Measurements from ENCODE around the gene XYLT1.
A peak's percentile ranks its signal among the peaks of the same experiment; 100 is the strongest.

XYLT1 gene

GRCh38 chr16:17177959-17178905, 292.5 kb downstream of the XYLT1 start:
- peaks cover 11% of the 10 kb centered on the region for H3K4me1 Mint-ChIP-seq
- ATAC-seq = no peak
- H3K36me3 Mint-ChIP-seq = peaks cover 79% of the 10 kb centered on the region

DNA sequence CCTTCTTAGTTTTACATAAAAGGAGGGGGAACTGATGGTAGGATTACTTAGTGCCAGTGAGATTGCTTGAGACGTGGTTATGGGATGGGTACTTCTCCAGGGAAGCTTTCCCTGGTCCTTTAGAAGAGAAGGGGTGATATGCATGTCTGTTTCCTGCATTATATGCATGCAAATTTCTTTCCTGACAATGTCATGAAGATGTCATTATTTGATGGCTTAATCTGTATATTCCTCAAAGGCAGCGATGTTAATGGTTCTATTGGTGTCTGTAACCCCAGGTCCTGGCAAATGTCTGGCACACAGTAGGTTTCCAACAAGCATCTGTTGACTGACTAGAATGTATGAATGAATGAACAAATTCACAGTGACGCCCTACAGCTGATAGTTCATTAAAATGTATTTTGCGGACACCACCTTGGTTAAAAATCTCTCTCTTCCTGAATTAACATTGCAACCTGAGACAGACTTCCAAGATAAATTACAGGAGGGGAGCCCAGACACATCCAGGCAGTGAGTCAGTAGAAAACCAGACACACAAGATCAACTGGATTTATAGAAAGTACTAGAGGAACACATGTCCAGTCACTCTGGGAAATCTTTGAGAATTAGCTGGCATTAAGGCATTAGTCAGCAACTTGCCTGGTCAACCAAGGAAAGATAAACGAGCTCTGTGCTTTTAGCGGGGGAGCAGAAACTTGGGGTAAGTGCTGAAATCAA, 293.4 kb downstream of the XYLT1 start:
- Mint-ChIP-seq H3K4me1 (peaks cover 17% of the 10 kb centered on the region), H3K36me3 (peaks cover 84% of the 10 kb centered on the region), H3K9me3 (no peaks in the 10 kb centered on the region), H3K27me3 (no peaks in the 10 kb centered on the region), H3K4me3 (no peak overlapping the region), H3K27ac (peak overlapping the region; percentile 14)
- ATAC-seq = no peak

More at GRCh38 chr16:17177959-17178905, 292.5 kb downstream of the XYLT1 start:
- Mint-ChIP-seq H3K27ac (no peak overlapping the region), H3K9me3 (no peaks in the 10 kb centered on the region), H3K4me3 (no peak overlapping the region), H3K27me3 (no peaks in the 10 kb centered on the region)

- peaks cover 72% of the 10 kb centered on the region for H3K36me3 Mint-ChIP-seq
- H3K4me1 Mint-ChIP-seq = peaks cover 25% of the 10 kb centered on the region
- H3K27ac Mint-ChIP-seq = no peak overlapping the region
- no peaks in the 10 kb centered on the region for H3K27me3 Mint-ChIP-seq
- no peak for ATAC-seq
- no peak overlapping the region for H3K4me3 Mint-ChIP-seq
- H3K9me3 Mint-ChIP-seq = no peaks in the 10 kb centered on the region
These were observed 294.6 kb downstream of the XYLT1 start for GRCh38 chr16:17176199-17176598.

DNA sequence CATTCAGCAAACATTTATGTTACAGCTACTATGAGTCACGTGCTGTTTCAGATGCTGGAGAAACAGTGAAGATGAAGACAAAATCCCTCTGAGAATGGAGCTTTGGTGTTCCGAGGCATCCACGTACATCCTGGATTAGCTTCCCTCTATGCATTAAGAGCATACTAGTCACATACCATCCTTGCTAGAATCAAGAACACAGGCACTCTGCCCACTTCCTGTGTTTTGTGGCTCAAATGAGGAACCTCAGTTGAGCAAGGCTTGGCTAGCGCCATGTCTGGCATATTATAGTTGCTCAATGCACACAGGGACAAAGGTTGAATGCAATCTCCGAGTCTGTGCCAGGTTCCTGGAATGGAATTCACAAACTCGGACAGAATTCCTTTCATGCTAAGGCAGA, 297.5 kb downstream of the XYLT1 start:
- Mint-ChIP-seq H3K9me3 (no peaks in the 10 kb centered on the region), H3K36me3 (peaks cover 63% of the 10 kb centered on the region), H3K27ac (no peak overlapping the region), H3K4me1 (peaks cover 25% of the 10 kb centered on the region), H3K4me3 (no peak overlapping the region), H3K27me3 (no peaks in the 10 kb centered on the region)
- peak; percentile 85 for ATAC-seq

GRCh38 chr16:17171250-17172143, 299.3 kb downstream of the XYLT1 start:
- Mint-ChIP-seq H3K36me3 (peaks cover 65% of the 10 kb centered on the region), H3K4me1 (peaks cover 30% of the 10 kb centered on the region), H3K27ac (no peak overlapping the region), H3K27me3 (no peaks in the 10 kb centered on the region), H3K9me3 (peaks cover 4% of the 10 kb centered on the region), H3K4me3 (no peak overlapping the region)
- ATAC-seq = no peak

DNA sequence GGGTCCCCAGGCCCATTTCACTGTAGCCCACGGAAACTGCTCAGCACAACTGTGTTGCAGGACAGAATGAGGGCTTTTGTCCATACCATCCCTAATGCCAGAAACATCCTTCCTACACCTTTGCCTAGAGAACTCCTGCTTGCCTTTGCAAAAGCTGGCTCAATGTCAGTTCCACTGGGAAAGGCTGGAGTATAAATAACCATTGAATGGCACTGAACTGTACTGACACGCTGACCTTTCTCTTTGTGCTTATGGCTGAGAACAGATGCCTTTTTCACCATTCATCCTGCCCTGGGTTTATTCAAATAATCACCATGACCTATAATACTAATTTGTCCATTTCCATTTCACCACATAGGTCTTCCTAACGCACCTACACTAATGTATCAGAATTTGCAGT, 300.3 kb downstream of the XYLT1 start:
- H3K27me3 Mint-ChIP-seq = no peaks in the 10 kb centered on the region
- ATAC-seq = no peak
- H3K36me3 Mint-ChIP-seq = peaks cover 63% of the 10 kb centered on the region
- peaks cover 4% of the 10 kb centered on the region for H3K9me3 Mint-ChIP-seq
- no peak overlapping the region for H3K27ac Mint-ChIP-seq
- no peak overlapping the region for H3K4me3 Mint-ChIP-seq
- peaks cover 35% of the 10 kb centered on the region for H3K4me1 Mint-ChIP-seq

DNA sequence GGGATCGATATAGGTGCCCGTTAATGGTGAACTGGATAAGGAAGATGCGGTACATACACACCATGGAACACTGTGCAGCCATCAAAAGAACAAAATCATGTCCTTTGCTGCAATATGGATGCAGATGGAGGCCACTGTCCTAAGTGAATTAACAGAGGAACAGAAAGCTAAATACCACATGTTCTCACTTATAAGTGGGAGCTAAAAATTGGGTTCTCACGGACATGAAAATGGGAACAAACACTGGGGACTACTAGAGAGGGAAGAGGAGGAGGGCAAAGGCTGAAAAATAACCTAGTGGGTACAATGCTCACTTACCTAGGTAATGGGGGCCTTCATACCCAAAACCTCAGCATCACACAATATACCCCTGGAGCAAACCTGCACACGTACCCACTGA, 302.6 kb downstream of the XYLT1 start:
- no peak for ATAC-seq
- Mint-ChIP-seq H3K4me1 (peaks cover 43% of the 10 kb centered on the region), H3K27ac (no peak overlapping the region), H3K9me3 (peaks cover 4% of the 10 kb centered on the region), H3K36me3 (peaks cover 44% of the 10 kb centered on the region), H3K4me3 (no peak overlapping the region), H3K27me3 (no peaks in the 10 kb centered on the region)

GRCh38 chr16:17166095-17166494, 304.7 kb downstream of the XYLT1 start:
- Mint-ChIP-seq H3K9me3 (peaks cover 4% of the 10 kb centered on the region), H3K4me3 (no peak overlapping the region), H3K27me3 (no peaks in the 10 kb centered on the region), H3K27ac (no peak overlapping the region), H3K36me3 (peaks cover 45% of the 10 kb centered on the region), H3K4me1 (peaks cover 29% of the 10 kb centered on the region)
- ATAC-seq = no peak

DNA sequence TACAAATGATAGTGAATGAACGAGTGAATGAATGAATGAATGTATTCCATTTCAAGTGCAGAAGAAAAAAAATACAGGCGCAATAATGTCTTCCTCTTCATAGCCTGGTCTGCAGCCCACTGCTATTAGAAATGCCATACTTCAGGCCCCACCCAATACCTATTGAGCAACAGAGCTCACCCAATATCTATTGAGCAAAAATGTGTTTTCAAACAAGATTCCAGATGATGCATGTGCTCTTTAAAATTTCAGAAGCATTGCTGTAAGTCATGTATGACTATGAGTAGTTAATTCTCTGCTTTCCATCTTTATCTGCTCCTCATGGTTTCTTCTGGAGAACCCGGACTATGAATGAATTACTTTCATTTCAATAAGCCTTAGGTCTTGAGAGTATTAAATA, 308.2 kb downstream of the XYLT1 start:
- Mint-ChIP-seq H3K9me3 (no peaks in the 10 kb centered on the region), H3K36me3 (peaks cover 48% of the 10 kb centered on the region), H3K4me1 (peaks cover 24% of the 10 kb centered on the region), H3K4me3 (no peak overlapping the region), H3K27me3 (no peaks in the 10 kb centered on the region), H3K27ac (no peak overlapping the region)
- ATAC-seq = no peak

- H3K4me1 Mint-ChIP-seq = peaks cover 23% of the 10 kb centered on the region
- H3K9me3 Mint-ChIP-seq = no peaks in the 10 kb centered on the region
- H3K27me3 Mint-ChIP-seq = no peaks in the 10 kb centered on the region
- H3K4me3 Mint-ChIP-seq = no peak overlapping the region
- no peak for ATAC-seq
- H3K36me3 Mint-ChIP-seq = peaks cover 44% of the 10 kb centered on the region
- no peak overlapping the region for H3K27ac Mint-ChIP-seq
These were observed 309.8 kb downstream of the XYLT1 start for GRCh38 chr16:17160920-17161431.

DNA sequence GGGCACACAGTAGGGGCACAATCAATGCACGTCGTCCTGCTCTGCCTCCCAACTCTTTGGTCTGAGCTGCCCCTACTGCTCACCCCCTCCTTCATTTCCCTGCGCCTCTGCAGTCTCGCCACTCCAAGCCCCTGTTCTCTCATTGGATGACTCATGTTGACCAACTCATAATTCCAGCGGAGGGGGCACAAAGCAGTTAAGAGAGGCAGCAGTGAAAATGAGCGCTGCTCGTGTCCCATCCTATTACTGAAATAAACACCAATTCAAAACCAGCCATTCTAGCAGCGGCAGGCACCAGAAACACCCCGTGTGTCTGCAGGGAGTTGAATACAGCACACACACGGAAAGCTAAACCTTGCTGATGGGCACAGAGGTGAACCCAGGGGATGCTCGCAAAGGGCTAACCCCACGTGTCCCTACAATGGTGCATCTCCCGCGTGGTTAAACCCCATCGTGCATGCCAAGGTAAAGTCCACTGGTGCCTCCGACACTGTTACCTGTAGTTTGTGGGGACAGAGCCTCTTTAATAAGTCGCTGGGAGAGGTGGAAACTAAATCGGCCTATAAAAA, 310.4 kb downstream of the XYLT1 start:
- no peak for ATAC-seq
- Mint-ChIP-seq H3K4me3 (no peak overlapping the region), H3K4me1 (peaks cover 24% of the 10 kb centered on the region), H3K27ac (no peak overlapping the region), H3K9me3 (no peaks in the 10 kb centered on the region), H3K36me3 (peaks cover 44% of the 10 kb centered on the region), H3K27me3 (no peaks in the 10 kb centered on the region)

DNA sequence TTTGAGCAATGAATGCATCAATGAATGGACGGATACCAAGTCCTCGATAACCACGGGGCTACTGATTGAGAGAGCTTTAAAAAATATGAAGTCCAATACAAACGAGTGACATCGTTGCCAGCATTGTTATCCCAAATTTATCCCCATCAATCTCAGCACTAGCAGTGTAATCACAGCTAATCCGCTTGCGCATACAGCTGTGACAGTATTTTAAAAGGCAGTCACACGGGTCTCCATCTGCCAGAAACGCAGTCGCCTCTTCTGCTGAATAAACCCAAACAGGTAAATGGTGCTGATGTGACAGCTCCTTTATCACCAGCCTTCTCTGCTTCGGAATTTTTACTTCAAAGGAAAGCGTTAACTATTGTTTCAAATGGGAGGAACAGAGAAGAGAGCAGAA, 311.1 kb downstream of the XYLT1 start:
- Mint-ChIP-seq H3K36me3 (peaks cover 45% of the 10 kb centered on the region), H3K27ac (no peak overlapping the region), H3K4me3 (no peak overlapping the region), H3K4me1 (peaks cover 27% of the 10 kb centered on the region), H3K27me3 (no peaks in the 10 kb centered on the region), H3K9me3 (no peaks in the 10 kb centered on the region)
- no peak for ATAC-seq

- Mint-ChIP-seq H3K36me3 (peaks cover 38% of the 10 kb centered on the region), H3K4me3 (no peak overlapping the region), H3K9me3 (no peaks in the 10 kb centered on the region), H3K4me1 (peaks cover 14% of the 10 kb centered on the region), H3K27me3 (no peaks in the 10 kb centered on the region), H3K27ac (no peak overlapping the region)
- ATAC-seq = no peak
These were observed 314.8 kb downstream of the XYLT1 start for GRCh38 chr16:17155936-17156335.

- no peaks in the 10 kb centered on the region for H3K27me3 Mint-ChIP-seq
- ATAC-seq = no peak
- no peaks in the 10 kb centered on the region for H3K9me3 Mint-ChIP-seq
These were observed 315.3 kb downstream of the XYLT1 start for GRCh38 chr16:17155485-17155884.

More at GRCh38 chr16:17155485-17155884, 315.3 kb downstream of the XYLT1 start:
- H3K36me3 Mint-ChIP-seq = peaks cover 41% of the 10 kb centered on the region
- H3K4me1 Mint-ChIP-seq = peaks cover 14% of the 10 kb centered on the region
- no peak overlapping the region for H3K4me3 Mint-ChIP-seq
- H3K27ac Mint-ChIP-seq = peak overlapping the region; percentile 70

Measured in stimulated activated memory B cell treated with anti-CD40 and anti-IgM and Interleukin-4, amounts not matched to agents 10 μg/mL and 1 μg/mL and 100 μg/mL, for 72 hours (primary cell).